SKM-1 (cell line): Measurements from ENCODE around the gene RNF144A.

ENCODE experiments used
- DNase-seq: peaks from one replicate; lab custom pipeline; 2025; ENCODE audit not compliant: unreplicated experiment; lab: John Stamatoyannopoulos, UW

The RNF144A gene

GRCh38 chr2:6906165-6906741, 11.0 kb upstream of the RNF144A start:
- DNase-seq = no peak

- no peak for DNase-seq
Measured at GRCh38 chr2:6908291-6908690, 8.9 kb upstream of the RNF144A start.

- peak; percentile 40 for DNase-seq
Measured at GRCh38 chr2:6909431-6910385, 7.5 kb upstream of the RNF144A start.

GRCh38 chr2:6911721-6912120, 5.5 kb upstream of the RNF144A start:
- DNase-seq = no peak

GRCh38 chr2:6913415-6914157, 3.6 kb upstream of the RNF144A start:
- no peak for DNase-seq

- no peak for DNase-seq
Measured at GRCh38 chr2:6914828-6915227, 2.4 kb upstream of the RNF144A start.

- no peak for DNase-seq
Measured at GRCh38 chr2:6915399-6915798, 1.8 kb upstream of the RNF144A start.

- no peak for DNase-seq
Measured at GRCh38 chr2:6916224-6916623, 988 bp upstream of the RNF144A start.

- no peak for DNase-seq
Measured at GRCh38 chr2:6916736-6917070, 509 bp upstream of the RNF144A start.

- no peak for DNase-seq
Measured at GRCh38 chr2:6917761-6918421, 679 bp downstream of the RNF144A start.

GRCh38 chr2:6919901-6920742, 2.9 kb downstream of the RNF144A start:
- no peak for DNase-seq

GRCh38 chr2:6920743-6921064, 3.5 kb downstream of the RNF144A start:
- no peak for DNase-seq

GRCh38 chr2:6921321-6921922, 4.2 kb downstream of the RNF144A start:
- DNase-seq = no peak

GRCh38 chr2:6922201-6922656, 5.0 kb downstream of the RNF144A start:
- DNase-seq = no peak

GRCh38 chr2:6923319-6923718, 6.1 kb downstream of the RNF144A start:
- no peak for DNase-seq

- no peak for DNase-seq
Measured at GRCh38 chr2:6924101-6924923, 7.1 kb downstream of the RNF144A start.

GRCh38 chr2:6924924-6925409, 7.8 kb downstream of the RNF144A start:
- no peak for DNase-seq

- DNase-seq = no peak
Measured at GRCh38 chr2:6926071-6926732, 9.0 kb downstream of the RNF144A start.

GRCh38 chr2:6927186-6927585, 10.0 kb downstream of the RNF144A start:
- no peak for DNase-seq
